ENCODE results near the gene RIMBP3C. TPM values are rescaled to one million over a fixed set of nuclear protein-coding genes. Genes with fewer than 3 reads are reported as not detected.
"Not testable (repeated sequence)": the region's sequence is repeated elsewhere in the genome, so short reads cannot be mapped to it uniquely, and the experiment has no call there.

The RIMBP3C gene, protein sequence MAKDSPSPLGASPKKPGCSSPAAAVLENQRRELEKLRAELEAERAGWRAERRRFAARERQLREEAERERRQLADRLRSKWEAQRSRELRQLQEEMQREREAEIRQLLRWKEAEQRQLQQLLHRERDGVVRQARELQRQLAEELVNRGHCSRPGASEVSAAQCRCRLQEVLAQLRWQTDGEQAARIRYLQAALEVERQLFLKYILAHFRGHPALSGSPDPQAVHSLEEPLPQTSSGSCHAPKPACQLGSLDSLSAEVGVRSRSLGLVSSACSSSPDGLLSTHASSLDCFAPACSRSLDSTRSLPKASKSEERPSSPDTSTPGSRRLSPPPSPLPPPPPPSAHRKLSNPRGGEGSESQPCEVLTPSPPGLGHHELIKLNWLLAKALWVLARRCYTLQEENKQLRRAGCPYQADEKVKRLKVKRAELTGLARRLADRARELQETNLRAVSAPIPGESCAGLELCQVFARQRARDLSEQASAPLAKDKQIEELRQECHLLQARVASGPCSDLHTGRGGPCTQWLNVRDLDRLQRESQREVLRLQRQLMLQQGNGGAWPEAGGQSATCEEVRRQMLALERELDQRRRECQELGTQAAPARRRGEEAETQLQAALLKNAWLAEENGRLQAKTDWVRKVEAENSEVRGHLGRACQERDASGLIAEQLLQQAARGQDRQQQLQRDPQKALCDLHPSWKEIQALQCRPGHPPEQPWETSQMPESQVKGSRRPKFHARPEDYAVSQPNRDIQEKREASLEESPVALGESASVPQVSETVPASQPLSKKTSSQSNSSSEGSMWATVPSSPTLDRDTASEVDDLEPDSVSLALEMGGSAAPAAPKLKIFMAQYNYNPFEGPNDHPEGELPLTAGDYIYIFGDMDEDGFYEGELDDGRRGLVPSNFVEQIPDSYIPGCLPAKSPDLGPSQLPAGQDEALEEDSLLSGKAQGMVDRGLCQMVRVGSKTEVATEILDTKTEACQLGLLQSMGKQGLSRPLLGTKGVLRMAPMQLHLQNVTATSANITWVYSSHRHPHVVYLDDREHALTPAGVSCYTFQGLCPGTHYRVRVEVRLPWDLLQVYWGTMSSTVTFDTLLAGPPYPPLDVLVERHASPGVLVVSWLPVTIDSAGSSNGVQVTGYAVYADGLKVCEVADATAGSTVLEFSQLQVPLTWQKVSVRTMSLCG (N-terminal part only)
- total RNA-seq: 0.29 and 0.48 TPM in 2 replicates

DNA sequence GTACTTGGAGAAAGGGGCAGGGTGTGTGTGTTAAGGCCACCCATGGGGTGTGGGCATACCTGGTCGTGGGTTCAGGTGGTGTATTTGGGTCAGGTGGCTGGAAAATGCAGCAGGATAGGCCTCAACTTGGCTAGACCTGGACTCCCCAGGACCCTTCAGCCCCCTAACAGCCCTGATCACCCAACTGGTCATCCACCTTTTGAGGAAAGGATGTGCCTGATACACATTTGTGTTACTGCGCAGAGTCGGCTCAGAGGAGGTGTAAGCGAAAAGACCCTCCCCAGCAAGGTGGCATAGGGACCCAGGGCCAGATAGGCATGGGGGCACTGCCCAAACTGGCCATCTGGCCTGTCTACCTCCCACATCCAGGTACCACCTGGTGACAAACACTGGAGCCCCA lies at the start of gene RIMBP3C:
Gene RIMBP3C (minus strand): TSS at position 101 of the 400 bp plus-strand sequence. CDS start 485 bp downstream, outside the sequence.
- H3K27me3 ChIP-seq (ENCODE audit: control insufficient read depth, insufficient read depth, low read length); H3K36me3 ChIP-seq (ENCODE audit: control insufficient read depth, insufficient read depth, low read length); H3K4me3 ChIP-seq (ENCODE audit: low read depth, low read length); DNase-seq (ENCODE audit: low read depth): not testable (repeated sequence)

DNA sequence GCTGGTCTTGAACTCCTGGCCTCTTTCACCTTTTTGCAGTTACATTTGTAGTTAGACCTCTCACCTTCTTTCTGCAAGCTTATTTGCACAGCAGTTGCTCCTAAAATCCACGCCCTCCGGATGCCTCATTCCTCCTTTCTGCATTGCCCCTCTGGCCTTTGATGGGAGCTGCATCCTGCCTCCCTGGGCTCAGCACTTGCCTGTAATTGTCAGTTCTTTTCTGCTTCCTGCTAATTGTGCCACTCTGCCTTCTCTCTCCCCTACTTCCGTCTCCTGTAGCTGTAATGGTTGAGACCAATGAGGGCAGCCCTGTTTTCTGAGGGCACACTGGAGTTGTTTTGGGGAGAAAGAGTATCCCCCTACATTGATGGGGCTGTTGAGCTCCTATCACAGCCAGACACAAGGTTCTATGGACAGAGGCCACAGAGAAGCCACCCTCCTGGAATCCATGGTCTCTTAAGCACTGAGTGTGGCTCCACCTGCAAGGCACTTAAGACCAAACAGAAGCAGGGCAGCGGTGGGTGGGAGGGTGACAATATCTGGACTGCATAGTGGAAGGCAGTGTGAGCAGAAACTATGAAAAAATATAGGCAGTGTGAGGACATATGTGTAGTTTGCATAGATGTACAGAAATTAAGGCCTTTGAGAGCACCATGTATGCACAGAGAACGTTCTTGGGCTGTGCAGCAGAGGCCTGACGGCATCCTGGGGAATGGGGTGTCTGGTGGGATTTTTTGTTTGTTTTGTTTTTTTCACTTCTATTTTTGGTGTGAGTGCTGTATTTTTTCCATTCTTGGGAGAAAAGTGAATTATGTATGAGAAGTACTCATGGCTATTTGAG lies 48.0 kb upstream of the RIMBP3C start:
- Histone ChIP-seq H3K4me3 (ENCODE audit: low read depth, low read length) (no peak overlapping the region), H3K27me3 (ENCODE audit: control insufficient read depth, insufficient read depth, low read length) (no peaks in the 10 kb centered on the region), H3K36me3 (ENCODE audit: control insufficient read depth, insufficient read depth, low read length) (peaks cover 1% of the 10 kb centered on the region)
- no peak for DNase-seq (ENCODE audit: low read depth)
- TF ChIP-seq, protein P1, sequence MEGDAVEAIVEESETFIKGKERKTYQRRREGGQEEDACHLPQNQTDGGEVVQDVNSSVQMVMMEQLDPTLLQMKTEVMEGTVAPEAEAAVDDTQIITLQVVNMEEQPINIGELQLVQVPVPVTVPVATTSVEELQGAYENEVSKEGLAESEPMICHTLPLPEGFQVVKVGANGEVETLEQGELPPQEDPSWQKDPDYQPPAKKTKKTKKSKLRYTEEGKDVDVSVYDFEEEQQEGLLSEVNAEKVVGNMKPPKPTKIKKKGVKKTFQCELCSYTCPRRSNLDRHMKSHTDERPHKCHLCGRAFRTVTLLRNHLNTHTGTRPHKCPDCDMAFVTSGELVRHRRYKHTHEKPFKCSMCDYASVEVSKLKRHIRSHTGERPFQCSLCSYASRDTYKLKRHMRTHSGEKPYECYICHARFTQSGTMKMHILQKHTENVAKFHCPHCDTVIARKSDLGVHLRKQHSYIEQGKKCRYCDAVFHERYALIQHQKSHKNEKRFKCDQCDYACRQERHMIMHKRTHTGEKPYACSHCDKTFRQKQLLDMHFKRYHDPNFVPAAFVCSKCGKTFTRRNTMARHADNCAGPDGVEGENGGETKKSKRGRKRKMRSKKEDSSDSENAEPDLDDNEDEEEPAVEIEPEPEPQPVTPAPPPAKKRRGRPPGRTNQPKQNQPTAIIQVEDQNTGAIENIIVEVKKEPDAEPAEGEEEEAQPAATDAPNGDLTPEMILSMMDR (IDR thresholded peaks at IDR 0.05; ENCODE audit: insufficient read depth, low read length, poor library complexity, severe bottlenecking): no peak

DNA sequence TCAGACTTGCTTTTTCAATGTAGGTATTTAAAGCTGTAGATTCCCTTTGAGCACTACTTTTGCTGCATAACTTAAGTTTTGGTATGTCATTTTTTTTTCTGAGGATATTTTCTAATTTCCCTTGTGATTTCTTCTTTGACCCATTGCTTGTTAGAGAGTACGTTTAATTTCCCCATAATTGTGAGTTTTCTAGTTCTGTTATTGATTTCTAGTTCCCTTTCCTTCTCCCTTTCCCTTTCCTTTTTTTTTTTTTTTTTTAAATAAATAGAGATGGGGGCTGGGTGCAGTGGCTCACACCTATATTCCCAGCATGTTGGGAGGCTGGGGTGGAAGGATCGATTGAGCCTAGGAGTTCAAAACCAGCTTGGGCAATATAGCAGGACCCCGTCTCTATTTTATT lies 47.0 kb upstream of the RIMBP3C start:
- TF ChIP-seq, protein P1 (IDR thresholded peaks at IDR 0.05; ENCODE audit: insufficient read depth, low read length, poor library complexity, severe bottlenecking): no peak
- H3K4me3 ChIP-seq (ENCODE audit: low read depth, low read length): no peak overlapping the region
- H3K27me3 ChIP-seq (ENCODE audit: control insufficient read depth, insufficient read depth, low read length): no peaks in the 10 kb centered on the region
- no peak for DNase-seq (ENCODE audit: low read depth)
- H3K36me3 ChIP-seq (ENCODE audit: control insufficient read depth, insufficient read depth, low read length): peaks cover 1% of the 10 kb centered on the region

DNA sequence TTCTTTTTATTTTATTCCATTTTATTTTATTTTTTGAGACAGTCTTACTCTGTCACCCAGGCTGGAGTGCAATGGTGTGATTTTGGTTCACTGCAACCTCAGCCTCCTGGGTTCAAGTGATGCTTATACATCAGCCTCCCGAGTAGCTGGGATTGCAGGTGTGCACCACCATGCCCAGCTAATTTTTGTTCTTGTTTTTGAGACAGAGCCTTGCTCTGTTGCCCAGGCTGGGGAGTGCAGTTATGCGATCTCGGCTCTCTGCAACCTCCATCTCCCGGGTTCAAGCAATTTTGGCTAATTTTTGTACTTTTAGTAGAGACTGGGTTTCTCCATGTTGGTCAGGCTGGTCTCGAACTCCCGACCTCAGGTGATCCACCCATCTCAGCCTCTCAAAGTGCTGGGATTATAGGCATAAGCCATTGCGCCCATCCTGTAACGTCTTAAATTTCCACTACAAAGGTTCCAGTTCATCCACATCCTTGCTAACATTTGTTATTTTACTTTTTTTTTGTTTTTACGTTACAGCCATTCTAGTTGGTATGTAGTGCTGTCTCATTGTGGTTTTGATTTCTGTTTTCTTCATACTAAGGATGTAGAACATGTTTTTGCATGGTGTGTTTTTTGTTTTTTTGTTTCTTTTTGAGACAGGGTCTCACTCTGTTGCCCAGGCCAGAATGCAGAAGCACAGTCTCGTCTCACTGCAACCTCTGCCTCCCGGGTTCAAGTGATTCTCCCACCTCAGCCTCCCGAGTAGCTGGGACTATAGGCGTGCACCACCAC lies 45.3 kb upstream of the RIMBP3C start:
- not testable (repeated sequence) for H3K4me3 ChIP-seq (ENCODE audit: low read depth, low read length); H3K27me3 ChIP-seq (ENCODE audit: control insufficient read depth, insufficient read depth, low read length); DNase-seq (ENCODE audit: low read depth); H3K36me3 ChIP-seq (ENCODE audit: control insufficient read depth, insufficient read depth, low read length)

DNA sequence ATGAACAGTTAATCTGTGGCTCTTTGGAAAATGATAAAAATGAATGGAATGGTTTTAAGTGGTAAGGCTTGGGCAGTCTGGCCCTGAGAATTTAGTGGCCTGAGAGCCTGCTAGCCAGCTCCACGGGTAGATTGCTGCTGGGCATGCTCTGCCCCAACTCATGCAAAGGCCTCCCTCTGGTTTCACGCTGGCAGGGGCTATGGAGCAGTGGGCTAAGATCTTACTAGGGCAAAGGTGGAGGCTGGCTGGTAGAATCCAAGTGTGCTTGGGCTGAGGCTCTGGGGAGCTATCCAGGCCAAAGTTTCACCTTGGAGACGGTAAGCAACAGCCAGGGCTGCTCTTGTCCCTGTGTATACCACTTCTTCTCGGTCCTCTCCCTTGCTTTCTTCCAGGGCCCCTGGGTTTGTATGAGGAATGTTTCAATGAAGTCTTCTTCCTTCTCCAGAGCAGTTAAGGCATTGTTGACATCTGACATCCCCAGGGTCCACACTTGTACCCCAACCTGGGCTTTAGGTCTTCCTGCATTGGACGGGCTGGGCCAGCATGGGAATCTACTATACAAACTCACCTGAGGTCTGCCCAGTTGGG lies 43.7 kb upstream of the RIMBP3C start:
- DNase-seq (ENCODE audit: low read depth): no peak
- Histone ChIP-seq H3K4me3 (ENCODE audit: low read depth, low read length) (no peak overlapping the region), H3K36me3 (ENCODE audit: control insufficient read depth, insufficient read depth, low read length) (no peaks in the 10 kb centered on the region), H3K27me3 (ENCODE audit: control insufficient read depth, insufficient read depth, low read length) (no peaks in the 10 kb centered on the region)
- TF ChIP-seq, protein P1 (IDR thresholded peaks at IDR 0.05; ENCODE audit: insufficient read depth, low read length, poor library complexity, severe bottlenecking): no peak

All from kidney epithelial cell (primary cell).